ENCODE measurements around the gene ABCD2.
"Not testable (repeated sequence)": the region's sequence is repeated elsewhere in the genome, so short reads cannot be mapped to it uniquely, and the experiment has no call there.

The ABCD2 gene

DNA sequence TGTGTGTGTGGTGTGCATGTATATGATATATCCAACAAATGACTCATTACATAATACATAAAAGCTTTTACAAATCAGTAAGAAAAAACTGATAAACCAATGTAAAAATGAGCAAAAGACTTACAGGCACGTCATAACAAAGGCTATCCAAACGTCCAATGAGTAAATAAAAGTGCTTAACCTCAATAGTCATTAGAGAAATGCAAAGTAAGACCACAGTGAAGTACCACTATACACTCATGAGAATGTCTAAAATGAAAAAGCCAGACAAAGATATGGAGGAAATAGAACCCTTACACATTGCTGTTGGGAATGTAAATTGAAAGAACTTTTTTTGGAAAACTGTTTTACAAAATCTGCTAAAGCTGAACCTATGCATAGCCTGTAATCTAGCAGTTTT lies 7.8 kb downstream of the ABCD2 start:
- no peak for DNase-seq

- no peak for DNase-seq
Measured at GRCh38 chr12:39610436-39611025, 9.1 kb downstream of the ABCD2 start.

GRCh38 chr12:39606712-39607423 lies 12.7 kb downstream of the ABCD2 start:
- DNase-seq: no peak

- no peak for DNase-seq
Measured at GRCh38 chr12:39605996-39606395, 13.6 kb downstream of the ABCD2 start.

DNA sequence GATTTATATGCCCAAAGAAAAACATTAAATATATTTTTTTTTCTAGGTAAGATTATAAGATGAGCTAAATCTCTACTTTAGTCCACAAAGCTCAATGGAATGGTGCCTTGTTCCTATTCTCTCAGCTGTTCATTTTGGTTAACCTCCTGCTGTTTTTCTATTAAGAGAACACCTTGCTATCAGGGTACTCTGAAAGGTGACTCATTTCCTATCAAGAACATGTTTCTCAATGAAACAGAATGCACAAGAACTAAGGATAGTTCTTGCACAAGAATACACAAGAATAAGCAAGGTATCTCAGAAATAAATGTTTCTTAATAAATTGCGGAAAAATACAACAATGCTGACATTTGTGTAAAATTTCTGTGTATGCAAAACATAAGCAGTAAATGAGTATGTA lies 14.1 kb downstream of the ABCD2 start:
- no peak for DNase-seq

- no peak for DNase-seq
Measured at GRCh38 chr12:39603065-39603464, 16.5 kb downstream of the ABCD2 start.

DNA sequence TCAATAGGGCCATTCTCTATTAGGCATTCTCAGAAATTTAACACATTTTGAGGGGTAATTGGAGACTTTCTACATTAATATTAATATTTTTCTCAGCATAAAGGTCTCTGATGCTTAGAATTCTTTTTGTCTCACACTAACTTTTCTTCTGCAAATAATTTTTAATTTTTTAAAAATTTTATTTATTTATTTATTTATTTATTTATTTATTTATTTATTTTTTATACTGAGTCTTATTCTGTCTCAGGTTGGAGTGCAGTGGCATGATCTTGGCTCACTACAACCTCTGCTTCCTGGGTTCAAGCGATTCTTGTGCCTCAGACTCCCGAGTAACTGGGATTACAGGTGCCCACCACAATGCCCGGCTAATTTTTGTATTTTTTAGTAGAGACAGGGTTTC lies 17.7 kb downstream of the ABCD2 start:
- DNase-seq: not testable (repeated sequence)

DNA sequence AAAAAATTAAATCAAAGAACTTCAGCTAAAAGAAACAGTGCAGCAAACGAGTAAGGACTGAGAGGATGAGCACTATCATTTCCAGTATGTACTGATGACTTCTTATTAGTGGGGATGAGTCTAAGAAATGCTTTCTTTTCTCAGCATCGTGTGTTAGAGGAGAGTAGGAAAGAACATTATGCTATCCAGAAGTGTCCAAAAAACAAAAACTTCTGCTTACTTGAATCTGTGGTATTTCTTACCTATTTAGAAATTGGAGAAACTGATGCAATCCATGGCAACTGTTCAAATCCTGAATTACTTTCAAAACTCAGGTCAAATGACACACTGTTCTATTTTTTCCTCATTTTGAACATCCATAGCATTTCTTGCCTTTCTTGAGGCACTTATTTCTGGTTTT lies 23.7 kb downstream of the ABCD2 start:
- DNase-seq: no peak

GRCh38 chr12:39592295-39592694 lies 27.3 kb downstream of the ABCD2 start:
- no peak for DNase-seq

- no peak for DNase-seq
Measured at GRCh38 chr12:39588348-39588747, 31.3 kb downstream of the ABCD2 start.

- no peak for DNase-seq
Measured at GRCh38 chr12:39587225-39587624, 32.4 kb downstream of the ABCD2 start.

DNA sequence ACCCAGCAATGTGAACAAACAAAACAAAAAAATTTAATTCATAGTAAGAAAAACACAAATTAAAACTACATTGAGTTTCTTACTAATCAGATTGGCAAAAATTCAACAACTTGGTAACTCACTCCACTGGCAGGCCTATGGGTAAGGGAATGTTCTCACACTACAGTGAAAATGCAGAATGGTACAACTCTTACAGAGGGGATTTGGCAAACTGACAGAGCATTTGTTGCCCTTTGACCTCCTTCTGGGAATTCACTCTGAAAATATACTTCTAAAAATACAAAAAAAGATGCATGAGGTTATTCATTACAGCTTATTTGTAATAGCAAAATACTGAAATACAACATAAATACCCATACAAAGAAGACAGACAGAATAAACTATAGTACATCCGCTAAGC lies 32.8 kb downstream of the ABCD2 start:
- no peak for DNase-seq

DNA sequence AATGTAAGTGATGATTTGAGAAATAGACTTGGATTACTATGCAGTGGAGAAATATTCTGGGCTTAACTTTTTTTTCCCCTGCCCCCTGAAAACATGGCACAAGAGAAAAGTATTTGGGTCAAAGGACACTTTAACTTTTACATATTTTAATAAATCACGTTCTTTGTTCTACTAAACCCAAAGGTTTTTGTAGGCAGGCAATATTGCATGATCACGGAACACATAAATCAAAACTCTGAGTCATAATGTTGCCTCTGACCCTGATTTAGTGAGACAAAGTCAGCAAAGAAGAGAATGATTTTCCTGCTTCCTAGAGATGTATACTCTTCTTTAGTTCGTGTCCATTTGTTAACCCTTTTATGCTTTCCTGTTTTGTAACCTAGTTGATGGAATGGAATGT lies 38.0 kb downstream of the ABCD2 start:
- DNase-seq: no peak

- DNase-seq: no peak
Measured at GRCh38 chr12:39575498-39575875, 44.1 kb downstream of the ABCD2 start.

DNA sequence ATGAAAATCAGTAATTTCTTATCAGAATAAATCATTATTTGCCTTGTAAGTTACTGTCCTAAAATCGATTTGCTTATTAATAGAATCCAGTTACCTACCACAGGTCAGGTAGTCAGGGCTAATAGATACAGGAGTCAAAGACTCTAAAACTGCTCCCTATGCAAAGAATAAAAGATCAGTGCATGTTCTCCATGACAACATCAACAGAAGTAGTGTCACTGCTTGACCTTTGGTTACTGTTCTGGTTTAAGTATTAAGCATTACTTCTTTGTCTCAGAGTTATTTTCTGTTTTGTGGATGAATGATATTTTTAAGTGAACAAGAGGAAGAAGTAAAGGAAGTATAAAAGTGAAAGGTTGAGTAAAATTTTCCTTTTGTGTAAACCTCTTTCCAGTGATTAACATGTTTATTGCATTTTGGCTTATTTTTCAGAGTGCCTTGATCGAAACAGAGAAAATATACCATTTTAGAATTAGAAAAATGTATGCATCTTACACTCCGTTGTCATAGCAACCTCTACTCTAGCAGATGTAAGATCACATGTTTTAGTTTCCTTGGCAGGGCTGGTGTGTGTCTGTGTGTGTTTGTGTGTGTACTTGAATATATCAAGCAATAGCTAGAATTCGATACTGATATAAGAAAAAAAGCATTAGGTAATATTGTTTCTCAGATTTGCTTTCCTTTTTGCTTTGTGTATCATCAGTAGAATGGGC lies 44.7 kb downstream of the ABCD2 start:
- DNase-seq: no peak

DNA sequence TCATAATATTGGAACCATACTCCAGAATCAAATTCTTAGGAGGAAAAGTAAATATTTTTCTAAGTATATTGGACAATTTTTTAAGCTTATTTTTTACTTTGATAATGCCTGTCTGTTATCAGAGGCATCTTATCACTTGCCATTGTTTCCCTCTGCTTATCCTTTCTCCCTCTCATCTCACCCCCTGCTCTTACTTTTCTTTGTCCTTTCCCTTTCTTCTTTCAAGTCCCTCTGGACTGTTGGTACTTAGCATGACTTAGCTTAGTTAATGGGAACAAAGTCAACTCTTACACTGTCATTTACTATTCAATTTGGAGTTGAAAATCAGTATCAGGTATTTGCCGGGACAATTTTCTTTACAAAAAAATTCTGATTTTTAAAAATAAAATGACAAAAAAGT lies 45.2 kb downstream of the ABCD2 start:
- no peak for DNase-seq

DNA sequence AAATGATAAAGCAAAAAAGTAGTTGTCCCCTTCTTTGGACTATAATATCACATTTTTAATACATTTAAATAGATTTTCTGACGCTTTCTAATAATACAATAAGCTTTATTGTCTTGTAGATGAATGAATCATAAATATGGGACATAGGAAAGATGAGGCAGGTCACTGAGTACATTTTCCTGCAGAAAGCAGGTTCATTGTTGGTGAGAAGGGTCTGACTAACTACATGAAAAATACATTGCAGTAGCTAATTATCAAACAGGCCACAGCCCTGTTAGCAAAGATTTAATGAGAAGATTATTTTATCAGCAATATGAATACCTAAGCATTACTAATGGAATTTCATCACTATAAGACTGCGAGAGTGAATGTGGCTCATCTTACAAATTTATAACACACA lies 45.6 kb downstream of the ABCD2 start:
- no peak for DNase-seq

- no peak for DNase-seq
Measured at GRCh38 chr12:39572551-39572950, 47.1 kb downstream of the ABCD2 start.

GRCh38 chr12:39571351-39571750 lies 48.3 kb downstream of the ABCD2 start:
- no peak for DNase-seq

GRCh38 chr12:39553476-39553875 lies 66.1 kb downstream of the ABCD2 start:
- no peak for DNase-seq

DNA sequence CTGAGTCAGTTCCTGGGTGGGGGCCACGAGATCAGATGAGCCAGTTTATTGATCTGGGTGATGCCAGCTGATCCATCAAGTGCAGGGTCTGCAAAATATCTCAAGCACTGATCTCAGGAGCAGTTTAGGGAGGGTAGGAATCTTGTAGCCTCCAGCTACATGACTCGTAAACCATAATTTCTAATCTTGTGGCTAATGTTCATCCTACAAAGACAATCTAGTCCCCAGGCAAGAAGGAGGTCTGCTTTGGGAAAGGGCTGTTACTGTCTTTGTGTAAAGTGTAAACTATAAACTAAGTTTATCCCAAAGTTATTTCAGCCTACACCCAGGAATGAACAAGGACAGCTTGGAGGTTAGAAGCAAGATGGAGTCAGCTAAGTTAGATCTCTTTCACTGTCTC lies 75.4 kb downstream of the ABCD2 start:
- not testable (repeated sequence) for DNase-seq

- DNase-seq: no peak
Measured at GRCh38 chr12:39541471-39541870, 78.1 kb downstream of the ABCD2 start.

DNA sequence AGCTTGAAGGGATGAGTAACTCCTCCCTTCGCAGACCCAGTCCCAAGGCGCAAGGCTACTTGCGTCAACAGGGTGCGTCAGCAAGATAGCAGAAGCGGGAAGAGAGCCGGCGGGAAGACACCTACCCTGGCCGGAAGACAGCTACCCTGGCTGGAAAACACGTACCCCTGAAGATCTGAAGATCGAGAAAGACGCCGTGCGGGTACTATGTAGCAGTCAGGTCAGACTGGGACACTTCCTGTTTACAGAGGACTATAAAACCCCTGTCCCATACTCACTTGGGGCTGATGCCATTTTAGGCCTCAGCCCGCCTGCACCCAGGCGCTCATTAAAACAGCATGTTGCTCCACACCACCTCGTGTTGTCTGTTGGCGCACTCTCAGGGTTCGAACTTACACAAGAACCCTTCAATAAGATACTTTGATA lies 80.9 kb downstream of the ABCD2 start:
- no peak for DNase-seq

DNA sequence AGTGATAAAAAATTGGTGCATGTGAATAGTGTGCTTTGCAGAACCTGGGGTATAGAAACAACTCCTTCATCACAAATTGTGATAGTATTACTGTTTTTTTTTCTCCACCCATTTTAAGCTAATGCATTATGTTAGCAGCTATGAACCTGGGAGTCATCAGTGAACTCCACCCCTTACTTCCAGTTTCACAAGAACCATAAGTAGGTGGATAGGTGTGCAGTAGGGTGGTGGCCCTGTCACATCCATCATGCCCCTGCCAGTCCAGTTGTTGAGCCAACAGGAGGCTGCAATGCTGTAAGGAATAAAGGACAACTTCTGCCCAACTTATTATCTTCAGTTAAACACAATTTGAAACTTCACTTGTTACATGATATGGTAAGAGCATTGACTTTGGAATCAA lies 85.7 kb downstream of the ABCD2 start:
- DNase-seq: no peak

Data from NCI-H1092 (cell line).